WTC11 (cell line): ENCODE measurements around the gene LRRC57. TPM values are rescaled to one million over a fixed set of nuclear protein-coding genes. Genes with fewer than 3 reads are reported as not detected.

Source experiments
- ATAC-seq: fragments of 200-7000 bp; cut with Tn5 transposase; 2 replicates; pipeline ENCODE4 v1.10.0; 2021; ENCODE audit warnings: mild to moderate bottlenecking, moderate library complexity
- CTCF ChIA-PET: fragments of 300-600 bp; sonication (Branson Sonifier 250); formaldehyde crosslinking; loops from one replicate; lab custom pipeline; 2021; ENCODE audit warnings: antibody characterized with exemption; lab: Charles Lee
- POLR2A ChIA-PET: fragments of 350-600 bp; sonication (Branson Sonifier 250); formaldehyde crosslinking; loops from one replicate; lab custom pipeline; 2021; ENCODE audit warnings: antibody characterized with exemption; lab: Charles Lee
- DNase-seq: peaks from one replicate; pipeline ENCODE4 v3.0.0; 2021; ENCODE audit warnings: low spot score
- H3K27ac Mint-ChIP-seq: 2 replicates; pipeline ENCODE4 v1.8.0; 2021; ENCODE audit warnings: mixed read lengths
- H3K27me3 Mint-ChIP-seq: 2 replicates; pipeline ENCODE4 v1.8.0; 2021; ENCODE audit warnings: low read depth, mild to moderate bottlenecking, moderate library complexity, mixed read lengths
- H3K36me3 Mint-ChIP-seq: 2 replicates; pipeline ENCODE4 v1.8.0; 2021; ENCODE audit warnings: mixed read lengths
- H3K4me1 Mint-ChIP-seq: 2 replicates; pipeline ENCODE4 v1.8.0; 2022; ENCODE audit warnings: mixed read lengths
- H3K4me3 Mint-ChIP-seq: 2 replicates; pipeline ENCODE4 v1.8.0; 2021; ENCODE audit warnings: mild to moderate bottlenecking, moderate library complexity, mixed read lengths
- H3K9me3 Mint-ChIP-seq: 2 replicates; pipeline ENCODE4 v1.8.0; 2021; ENCODE audit warnings: mixed read lengths
- AFF4 ChIP-seq: sonication (generic); formaldehyde crosslinking; IDR thresholded peaks from 2 replicates; pipeline ENCODE4 v1.8.1; 2023; ENCODE audit warnings: mild to moderate bottlenecking, missing genetic modification reagents, borderline replicate concordance
- ATF1 ChIP-seq: sonication (generic); formaldehyde crosslinking; IDR thresholded peaks from 2 replicates; pipeline ENCODE4 v1.8.1; 2023; ENCODE audit warnings: mild to moderate bottlenecking, moderate library complexity, missing genetic modification reagents
- ATF3 ChIP-seq: sonication (generic); formaldehyde crosslinking; conservative IDR thresholded peaks from 2 replicates; pipeline ENCODE4 v1.8.1; 2022; ENCODE audit warnings: mild to moderate bottlenecking, missing genetic modification reagents
- FOXJ3 ChIP-seq: sonication (generic); formaldehyde crosslinking; IDR thresholded peaks from 2 replicates; pipeline ENCODE4 v1.9.0; 2021; ENCODE audit warnings: missing genetic modification reagents, mild to moderate bottlenecking, borderline replicate concordance
- GABPB1 ChIP-seq: sonication (generic); formaldehyde crosslinking; IDR thresholded peaks from 2 replicates; pipeline ENCODE4 v1.8.1; 2023; ENCODE audit warnings: mild to moderate bottlenecking, missing genetic modification reagents
- HMGA2 ChIP-seq: fragments of 250-450 bp; sonication (Bioruptor Pico); IDR thresholded peaks from 2 replicates; pipeline ENCODE4 v1.4.0; 2021; ENCODE audit warnings: mild to moderate bottlenecking, moderate library complexity
- IRF1 ChIP-seq: sonication (generic); formaldehyde crosslinking; IDR thresholded peaks from 2 replicates; pipeline ENCODE4 v1.8.0; 2023; ENCODE audit warnings: missing genetic modification reagents
- MXD4 ChIP-seq: fragments of 250-450 bp; sonication (Bioruptor Pico); IDR thresholded peaks from 2 replicates; pipeline ENCODE4 v1.8.0; 2021; ENCODE audit warnings: mild to moderate bottlenecking, moderate library complexity, borderline replicate concordance
- MYBL2 ChIP-seq: sonication (generic); formaldehyde crosslinking; IDR thresholded peaks from 2 replicates; pipeline ENCODE4 v1.8.1; 2023; ENCODE audit warnings: mild to moderate bottlenecking, moderate library complexity, missing genetic modification reagents
- NR1H2 ChIP-seq: sonication (generic); formaldehyde crosslinking; IDR thresholded peaks from 2 replicates; pipeline ENCODE4 v1.9.0; 2021; ENCODE audit warnings: mild to moderate bottlenecking, moderate library complexity, missing genetic modification reagents
- OVOL2 ChIP-seq: fragments of 250-450 bp; sonication (Bioruptor Pico); IDR thresholded peaks from 2 replicates; pipeline ENCODE4 v1.9.0; 2021; ENCODE audit warnings: mild to moderate bottlenecking, borderline replicate concordance
- RELA ChIP-seq: sonication (generic); formaldehyde crosslinking; IDR thresholded peaks from 2 replicates; pipeline ENCODE4 v1.8.1; 2022; ENCODE audit warnings: missing genetic modification reagents, mild to moderate bottlenecking, borderline replicate concordance
- USF1 ChIP-seq: sonication (generic); formaldehyde crosslinking; IDR thresholded peaks from 2 replicates; pipeline ENCODE4 v1.8.0; 2022; ENCODE audit warnings: mild to moderate bottlenecking, missing genetic modification reagents
- USF2 ChIP-seq: sonication (generic); formaldehyde crosslinking; IDR thresholded peaks from 2 replicates; pipeline ENCODE4 v1.8.1; 2023; ENCODE audit warnings: mild to moderate bottlenecking, missing genetic modification reagents, moderate library complexity
- ZNF138 ChIP-seq: sonication (generic); formaldehyde crosslinking; conservative IDR thresholded peaks from 2 replicates; pipeline ENCODE4 v1.8.1; 2022; ENCODE audit warnings: mild to moderate bottlenecking, moderate library complexity, missing genetic modification reagents
- ZNF219 ChIP-seq: sonication (generic); formaldehyde crosslinking; IDR thresholded peaks from 2 replicates; pipeline ENCODE4 v1.8.0; 2023; ENCODE audit warnings: missing genetic modification reagents, mild to moderate bottlenecking, borderline replicate concordance
- ZNF232 ChIP-seq: sonication (generic); formaldehyde crosslinking; IDR thresholded peaks from 2 replicates; pipeline ENCODE4 v1.8.0; 2022; ENCODE audit warnings: mild to moderate bottlenecking, missing genetic modification reagents
- ZNF263 ChIP-seq: sonication (generic); formaldehyde crosslinking; IDR thresholded peaks from 2 replicates; pipeline ENCODE4 v1.8.1; 2022; ENCODE audit warnings: low read depth, mild to moderate bottlenecking, moderate library complexity, missing genetic modification reagents
- ZNF671 ChIP-seq: fragments of 250-450 bp; sonication (Bioruptor Pico); IDR thresholded peaks from 2 replicates; pipeline ENCODE4 v1.8.0; 2021; ENCODE audit warnings: mild to moderate bottlenecking
- ZSCAN18 ChIP-seq: fragments of 250-450 bp; sonication (Bioruptor Pico); IDR thresholded peaks from 2 replicates; pipeline ENCODE4 v2.1.2; 2022; ENCODE audit warnings: mild to moderate bottlenecking, moderate library complexity
- total RNA-seq: library from RNA; stranded (reverse); gene quantifications from 3 replicates; pipeline ENCODE4 v1.2.3, GENCODE V29; 2021

The LRRC57 gene
- total RNA-seq, 1 experiment from 2014 or later = 13.3 TPM

GRCh38 chr15:42590619-42591237 is 42.1 kb upstream of the LRRC57 start:
- Mint-ChIP-seq H3K4me1 (peaks cover 13% of the 10 kb centered on the region), H3K27ac (peak overlapping the region; percentile 57; the same call in 1 of the 2 replicates), H3K27me3 (no peaks in the 10 kb centered on the region), H3K4me3 (no peak overlapping the region), H3K36me3 (no peaks in the 10 kb centered on the region), H3K9me3 (no peaks in the 10 kb centered on the region)
- no peak for ATAC-seq
- CTCF ChIA-PET = interaction anchor here (0.7 to 2.5 kb wide), 10 partner anchors 8 to 504 kb away, joined by 3 to 28 read pairs (median 4); partner anchors contain the start of gene STARD9
- TF ChIP-seq IRF1 (CRISPR knock-in tag) (no peak), ZNF263 (CRISPR knock-in tag) (no peak), ZNF232 (CRISPR knock-in tag) (no peak), ZSCAN18 (CRISPR knock-in tag) (no peak), MXD4 (CRISPR knock-in tag) (no peak), ZNF219 (CRISPR knock-in tag) (no peak), FOXJ3 (CRISPR knock-in tag) (no peak), ZNF138 (CRISPR knock-in tag) (no peak), AFF4 (no peak), NR1H2 (CRISPR knock-in tag) (no peak), OVOL2 (no peak), HMGA2 (CRISPR knock-in tag) (no peak), RELA (CRISPR knock-in tag) (no peak), ATF1 (CRISPR knock-in tag) (no peak), MYBL2 (CRISPR knock-in tag) (no peak), GABPB1 (CRISPR knock-in tag) (no peak), ATF3 (CRISPR knock-in tag) (no peak)
- DNase-seq = no peak
- POLR2A ChIA-PET = no interaction called here

- POLR2A ChIA-PET = interaction anchor here (1.0 to 1.9 kb wide), 3 partner anchors 9 to 89 kb away, joined by 3 to 10 read pairs (median 3); partner anchors contain the start of genes SNAP23 and STARD9
- Mint-ChIP-seq H3K27ac (peak overlapping the region; percentile 55), H3K27me3 (peaks cover 42% of the 10 kb centered on the region), H3K9me3 (no peaks in the 10 kb centered on the region), H3K4me1 (peaks cover 33% of the 10 kb centered on the region), H3K36me3 (no peaks in the 10 kb centered on the region), H3K4me3 (no peak overlapping the region)
- peak; percentile 64 for ATAC-seq
- CTCF ChIA-PET = interaction anchor here (0.9 to 1.6 kb wide), 2 partner anchors 7 to 35 kb away, joined by 4 to 8 read pairs; no protein-coding TSS in a partner anchor
- TF ChIP-seq USF2 (peak; percentile 68), ZNF671 (no peak), USF1 (CRISPR knock-in tag) (peak; percentile 36; the same call in 1 of the 2 replicates)
- no peak for DNase-seq
These were observed 35.6 kb upstream of the LRRC57 start for GRCh38 chr15:42584031-42584765.
